Measurements from ENCODE around the gene EHMT1. TPM values are rescaled to one million over a fixed set of nuclear protein-coding genes. Genes with fewer than 3 reads are reported as not detected.

Gene EHMT1
- total RNA-seq, 1 donor from 2014 or later: 64.5 TPM

GRCh38 chr9:137787381-137787780, 168.6 kb downstream of the EHMT1 start:
- Histone ChIP-seq H3K9ac (ENCODE audit: low read length) (no peak overlapping the region), H3K27me3 (ENCODE audit: insufficient read depth, low read length) (no peaks in the 10 kb centered on the region), H3K4me3 (ENCODE audit: insufficient read depth, low read depth, low read length) (no peak overlapping the region), H3K9me3 (ENCODE audit: insufficient read depth, low read depth, low read length) (no peaks in the 10 kb centered on the region), H4K20me1 (ENCODE audit: insufficient read depth, low read length) (peaks cover 50% of the 10 kb centered on the region), H3K79me2 (ENCODE audit: insufficient read depth, low read length) (peaks cover 6% of the 10 kb centered on the region), H2AFZ (ENCODE audit: low read depth, low read length) (no peak overlapping the region), H3K4me2 (ENCODE audit: low read length) (no peak overlapping the region), H3K27ac (ENCODE audit: low read depth, low read length) (no peak overlapping the region), H3K4me1 (ENCODE audit: insufficient read depth, low read length) (peaks cover 6% of the 10 kb centered on the region), H3K36me3 (ENCODE audit: insufficient read depth, low read length) (peaks cover 23% of the 10 kb centered on the region)
- Mint-ChIP-seq H3K4me3 (ENCODE audit: unreplicated experiment) (no peak overlapping the region), H3K27me3 (ENCODE audit: low read depth, unreplicated experiment) (no peaks in the 10 kb centered on the region), H3K27ac (ENCODE audit: unreplicated experiment) (no peak overlapping the region), H3K4me1 (ENCODE audit: low read depth, unreplicated experiment) (peaks cover 13% of the 10 kb centered on the region), H3K36me3 (ENCODE audit: low read depth, unreplicated experiment) (peaks cover 23% of the 10 kb centered on the region), H3K9me3 (ENCODE audit: unreplicated experiment) (no peaks in the 10 kb centered on the region)
- FAIRE-seq: no peak
- no peak for DNase-seq (ENCODE audit: low read depth)
- TF ChIP-seq EZH2 (IDR thresholded peaks at IDR 0.05; ENCODE audit: insufficient read depth, low read length) (no peak), CTCF (IDR thresholded peaks at IDR 0.05; ENCODE audit: insufficient read depth, low read depth, low read length) (no peak)

- Histone ChIP-seq H3K9ac (ENCODE audit: low read length) (no peak overlapping the region), H3K9me3 (ENCODE audit: insufficient read depth, low read depth, low read length) (no peaks in the 10 kb centered on the region), H3K4me2 (ENCODE audit: low read length) (no peak overlapping the region), H3K79me2 (ENCODE audit: insufficient read depth, low read length) (peaks cover 6% of the 10 kb centered on the region), H2AFZ (ENCODE audit: low read depth, low read length) (no peak overlapping the region), H4K20me1 (ENCODE audit: insufficient read depth, low read length) (peaks cover 45% of the 10 kb centered on the region), H3K27ac (ENCODE audit: low read depth, low read length) (no peak overlapping the region), H3K4me1 (ENCODE audit: insufficient read depth, low read length) (peaks cover 6% of the 10 kb centered on the region), H3K36me3 (ENCODE audit: insufficient read depth, low read length) (peaks cover 18% of the 10 kb centered on the region), H3K27me3 (ENCODE audit: insufficient read depth, low read length) (no peaks in the 10 kb centered on the region), H3K4me3 (ENCODE audit: insufficient read depth, low read depth, low read length) (no peak overlapping the region)
- DNase-seq (ENCODE audit: low read depth) (no peak), FAIRE-seq (no peak)
- Mint-ChIP-seq H3K9me3 (ENCODE audit: unreplicated experiment) (no peaks in the 10 kb centered on the region), H3K27ac (ENCODE audit: unreplicated experiment) (no peak overlapping the region), H3K27me3 (ENCODE audit: low read depth, unreplicated experiment) (no peaks in the 10 kb centered on the region), H3K4me3 (ENCODE audit: unreplicated experiment) (no peak overlapping the region), H3K36me3 (ENCODE audit: low read depth, unreplicated experiment) (peaks cover 23% of the 10 kb centered on the region), H3K4me1 (ENCODE audit: low read depth, unreplicated experiment) (peaks cover 13% of the 10 kb centered on the region)
- no peak for TF ChIP-seq EZH2 (IDR thresholded peaks at IDR 0.05; ENCODE audit: insufficient read depth, low read length)
- TF ChIP-seq CTCF (IDR thresholded peaks at IDR 0.05; ENCODE audit: insufficient read depth, low read depth, low read length): no peak
These were observed 169.1 kb downstream of the EHMT1 start for GRCh38 chr9:137787786-137788505.

All from astrocyte (in vitro differentiated cells and primary cell).